ENCODE data around the gene GSG1L.
"Not testable (repeated sequence)": the region's sequence is repeated elsewhere in the genome, so short reads cannot be mapped to it uniquely, and the experiment has no call there.

GSG1L gene

GRCh38 chr16:28011971-28012445 is 51.5 kb downstream of the GSG1L start:
- DNase-seq = no peak

DNA sequence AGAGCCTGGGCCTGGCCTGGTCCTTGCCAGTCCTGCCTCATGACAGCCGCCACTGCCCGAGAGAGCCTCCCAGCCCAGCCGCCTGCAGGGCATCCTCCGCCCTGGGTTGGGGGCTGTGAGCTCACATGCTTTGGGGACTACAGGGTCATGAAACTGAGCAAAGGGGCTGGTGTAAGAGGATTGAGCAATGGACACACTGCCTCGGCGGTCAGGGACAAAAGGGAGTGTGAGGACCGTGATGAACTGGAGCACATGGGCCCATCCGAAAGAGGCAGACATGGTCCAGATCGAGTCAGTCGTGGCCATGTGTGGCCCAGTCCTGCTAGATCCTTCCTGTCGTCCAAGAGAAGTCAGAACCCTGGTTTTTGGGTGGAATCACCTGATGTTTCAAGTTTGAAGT is 52.3 kb downstream of the GSG1L start:
- DNase-seq = no peak

GRCh38 chr16:28010671-28011070 is 52.8 kb downstream of the GSG1L start:
- DNase-seq = no peak

DNA sequence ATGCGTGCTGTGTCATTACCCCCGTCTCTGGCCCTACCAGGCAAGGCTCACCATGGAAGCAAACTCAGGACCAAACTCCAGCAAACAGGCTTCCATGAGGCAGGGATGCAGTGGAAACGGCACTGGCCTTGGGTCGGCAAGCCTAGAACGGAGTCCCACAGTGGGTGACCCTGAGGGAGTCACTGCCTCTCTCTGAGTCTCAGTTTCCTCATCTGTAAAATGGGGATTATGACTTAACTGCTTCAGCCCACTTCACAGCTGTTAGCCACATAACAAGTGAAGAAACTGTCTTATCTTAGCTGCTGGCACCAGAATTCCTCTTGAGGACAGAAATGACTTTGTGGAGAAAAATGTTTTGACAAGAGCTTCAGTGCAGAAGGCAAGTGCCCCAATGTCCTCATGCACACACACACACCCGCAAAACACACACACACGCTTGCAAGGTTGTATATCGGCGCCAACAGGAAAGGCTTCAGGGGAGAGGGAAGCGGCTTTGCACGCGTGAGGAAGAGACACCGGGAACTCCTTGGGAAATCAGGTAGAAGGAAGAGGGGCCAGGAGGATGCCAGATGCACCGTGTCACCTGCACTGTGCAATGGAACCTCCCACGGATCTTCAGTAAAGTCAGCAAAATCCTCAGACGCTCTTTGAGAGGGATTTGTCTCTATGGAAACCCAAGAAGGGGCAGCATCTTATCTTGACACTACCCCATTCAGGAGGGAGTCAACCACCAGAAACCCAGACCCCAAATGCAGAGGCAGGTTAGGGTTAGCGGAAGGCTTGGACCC is 53.7 kb downstream of the GSG1L start:
- no peak for DNase-seq

DNA sequence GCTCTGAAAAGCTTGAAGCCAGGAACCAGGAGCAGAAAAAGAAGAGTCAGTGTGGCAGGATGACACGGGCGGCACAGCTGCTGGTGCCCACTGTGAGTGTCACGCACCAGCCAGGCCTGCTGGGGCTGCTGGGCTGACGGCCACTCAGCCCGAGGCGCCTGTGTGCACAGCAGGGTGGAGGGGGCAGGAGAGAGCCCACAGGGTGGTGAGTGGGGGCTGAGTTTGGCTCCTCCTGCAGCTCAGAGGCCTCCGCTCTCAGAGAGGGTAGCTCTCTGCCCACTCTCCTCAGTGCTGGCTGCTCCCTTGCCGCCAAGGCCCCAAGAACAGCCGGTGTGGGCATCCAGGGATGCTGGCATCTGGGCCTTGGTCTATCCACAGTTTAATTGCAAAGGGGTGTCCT is 59.6 kb downstream of the GSG1L start:
- DNase-seq = no peak

DNA sequence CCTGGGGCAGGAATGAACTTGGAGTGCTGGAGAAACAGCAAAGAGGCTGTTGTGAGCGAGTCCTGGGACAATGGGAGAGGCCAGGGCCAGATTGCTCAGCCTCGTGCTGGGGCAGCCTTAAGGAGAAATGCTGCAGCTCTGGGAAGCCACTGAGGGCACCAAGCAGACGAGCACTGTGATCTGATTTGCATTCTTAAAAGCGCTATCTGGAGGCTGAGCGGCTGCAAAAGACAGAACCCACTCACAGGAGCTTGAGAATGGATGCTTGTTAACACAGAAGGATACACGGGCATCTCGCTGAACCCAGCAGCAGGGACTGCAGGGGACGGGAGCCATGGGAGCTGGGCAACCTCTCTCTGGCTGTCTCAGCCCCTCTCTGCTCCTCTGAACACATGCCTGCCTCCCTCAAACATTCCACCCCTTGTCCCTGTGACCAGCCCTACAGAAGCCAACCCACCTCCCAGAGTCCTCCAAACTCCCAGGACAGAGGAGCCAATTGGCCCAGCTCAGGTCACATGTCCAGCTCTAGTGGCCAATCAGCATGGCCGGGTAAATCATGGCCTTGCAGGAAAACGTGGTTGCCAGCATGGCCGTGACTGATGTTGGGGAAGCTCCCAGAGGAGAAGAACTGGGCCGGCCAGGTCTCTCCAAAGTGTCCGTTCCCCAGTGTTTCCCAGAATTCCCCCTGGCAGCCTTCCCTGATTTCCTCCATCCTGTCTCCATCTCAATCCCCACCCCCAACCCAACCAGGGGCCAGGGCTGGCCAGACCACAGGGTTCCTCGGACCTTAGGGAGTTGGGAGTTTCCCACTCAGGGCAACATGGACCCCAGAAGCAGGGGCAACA is 60.3 kb downstream of the GSG1L start:
- DNase-seq = no peak

DNA sequence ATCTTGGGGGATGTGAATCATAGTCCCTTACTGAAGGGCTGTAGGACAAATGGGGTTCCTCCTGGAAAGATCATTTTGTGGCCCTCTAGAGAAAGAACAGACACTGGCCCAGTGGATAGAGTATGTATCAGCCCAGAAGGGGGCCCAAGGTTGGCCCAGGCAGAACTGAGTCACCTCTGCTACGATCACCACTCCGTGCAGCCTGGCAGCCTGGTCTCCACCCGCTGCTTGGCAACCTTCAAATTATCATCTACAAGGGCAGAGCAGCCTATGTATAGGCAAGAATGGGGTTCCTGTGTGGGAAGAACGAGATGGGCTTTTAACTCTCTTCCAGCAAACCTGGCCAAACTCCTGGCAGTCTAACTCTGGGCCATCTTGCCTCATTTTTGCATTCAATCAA is 61.9 kb downstream of the GSG1L start:
- DNase-seq = no peak

GRCh38 chr16:28001184-28001583 is 62.3 kb downstream of the GSG1L start:
- no peak for DNase-seq

DNA sequence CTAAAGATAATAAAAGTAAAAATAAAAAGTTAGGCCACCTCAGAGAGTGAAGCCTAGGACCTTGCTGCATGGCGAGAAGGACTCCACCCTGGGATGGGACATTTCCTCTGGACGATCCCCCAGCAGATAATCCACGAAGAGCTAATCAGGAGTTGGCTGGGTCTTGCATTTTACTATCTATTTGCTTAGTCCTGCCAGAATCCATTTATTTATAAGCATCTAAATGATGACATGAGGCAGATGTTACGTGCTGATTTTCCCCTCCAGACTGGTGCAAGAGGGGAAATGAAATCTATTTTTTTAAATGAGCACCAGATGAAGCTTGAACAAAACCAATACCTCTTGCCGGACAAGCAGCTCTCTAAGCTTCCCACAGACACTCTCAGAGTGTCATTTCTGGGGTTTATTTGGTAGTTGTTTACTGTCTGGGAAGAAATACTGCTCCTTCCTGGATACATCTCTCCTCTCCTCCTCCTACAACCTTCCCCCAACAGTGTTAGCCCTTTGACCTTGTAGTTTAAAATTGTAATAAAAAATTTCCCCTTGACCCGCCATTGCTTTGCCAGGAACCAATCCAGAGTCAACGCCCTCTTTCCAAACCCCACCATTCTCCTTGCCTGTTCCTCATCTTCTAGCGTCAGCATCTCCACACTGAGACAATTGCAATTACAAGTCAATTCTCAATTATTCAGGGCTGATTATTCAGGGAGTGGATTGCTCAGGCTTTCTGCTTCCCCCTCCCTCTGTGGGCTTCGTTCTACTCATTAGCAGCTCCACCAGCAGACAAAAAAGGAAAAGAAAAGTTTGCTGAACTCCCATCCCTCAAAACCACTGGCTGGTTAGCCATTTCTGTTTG is 63.0 kb downstream of the GSG1L start:
- no peak for DNase-seq

DNA sequence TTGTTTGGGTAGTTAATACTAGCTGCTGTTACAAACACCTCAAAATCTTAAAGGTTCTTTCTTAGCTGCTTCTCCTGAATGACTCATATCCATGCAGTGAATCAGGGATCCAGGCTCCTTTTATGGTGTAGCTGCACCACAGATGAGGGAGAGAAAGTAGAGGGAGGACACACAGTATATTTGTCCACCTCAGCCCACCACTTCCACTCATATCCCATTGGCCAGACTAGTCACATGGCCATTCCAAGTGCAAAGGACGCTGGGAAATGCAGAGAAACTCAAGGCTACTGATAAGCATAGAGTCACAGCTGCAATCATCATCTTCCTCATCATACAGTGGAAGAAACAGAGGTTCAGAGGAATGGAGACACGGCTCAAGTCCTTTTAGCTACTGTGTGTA is 63.8 kb downstream of the GSG1L start:
- DNase-seq = no peak

- DNase-seq = no peak
Measured at GRCh38 chr16:27995378-27995777, 68.1 kb downstream of the GSG1L start.

- DNase-seq = no peak
Measured at GRCh38 chr16:27994686-27995085, 68.8 kb downstream of the GSG1L start.

- DNase-seq = no peak
Measured at GRCh38 chr16:27993587-27993986, 69.9 kb downstream of the GSG1L start.

GRCh38 chr16:27991876-27992275 is 71.6 kb downstream of the GSG1L start:
- DNase-seq = no peak

- DNase-seq = no peak
Measured at GRCh38 chr16:27985981-27986380, 77.5 kb downstream of the GSG1L start.

DNA sequence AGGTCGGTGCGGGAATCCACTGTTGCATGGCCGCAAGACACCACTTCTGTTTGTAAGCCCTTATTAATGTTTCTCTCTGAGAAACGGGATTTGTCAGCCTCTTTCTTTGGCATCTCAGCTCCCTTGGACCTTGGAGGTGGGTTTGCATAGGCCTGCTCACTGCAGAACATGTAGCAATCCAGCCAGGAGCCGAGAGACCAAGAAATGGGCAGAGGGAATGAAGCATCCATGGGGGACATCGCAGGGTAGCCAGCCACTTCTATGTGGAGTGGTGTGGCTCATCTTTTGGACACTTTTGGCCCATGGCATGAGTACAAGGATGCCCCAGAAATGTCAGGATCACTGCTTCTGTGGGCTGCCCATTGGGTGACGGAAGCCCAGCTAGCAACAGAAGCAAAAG is 79.4 kb downstream of the GSG1L start:
- DNase-seq = no peak

GRCh38 chr16:27983244-27983643 is 80.3 kb downstream of the GSG1L start:
- no peak for DNase-seq

- DNase-seq = no peak
Measured at GRCh38 chr16:27982184-27982583, 81.3 kb downstream of the GSG1L start.

DNA sequence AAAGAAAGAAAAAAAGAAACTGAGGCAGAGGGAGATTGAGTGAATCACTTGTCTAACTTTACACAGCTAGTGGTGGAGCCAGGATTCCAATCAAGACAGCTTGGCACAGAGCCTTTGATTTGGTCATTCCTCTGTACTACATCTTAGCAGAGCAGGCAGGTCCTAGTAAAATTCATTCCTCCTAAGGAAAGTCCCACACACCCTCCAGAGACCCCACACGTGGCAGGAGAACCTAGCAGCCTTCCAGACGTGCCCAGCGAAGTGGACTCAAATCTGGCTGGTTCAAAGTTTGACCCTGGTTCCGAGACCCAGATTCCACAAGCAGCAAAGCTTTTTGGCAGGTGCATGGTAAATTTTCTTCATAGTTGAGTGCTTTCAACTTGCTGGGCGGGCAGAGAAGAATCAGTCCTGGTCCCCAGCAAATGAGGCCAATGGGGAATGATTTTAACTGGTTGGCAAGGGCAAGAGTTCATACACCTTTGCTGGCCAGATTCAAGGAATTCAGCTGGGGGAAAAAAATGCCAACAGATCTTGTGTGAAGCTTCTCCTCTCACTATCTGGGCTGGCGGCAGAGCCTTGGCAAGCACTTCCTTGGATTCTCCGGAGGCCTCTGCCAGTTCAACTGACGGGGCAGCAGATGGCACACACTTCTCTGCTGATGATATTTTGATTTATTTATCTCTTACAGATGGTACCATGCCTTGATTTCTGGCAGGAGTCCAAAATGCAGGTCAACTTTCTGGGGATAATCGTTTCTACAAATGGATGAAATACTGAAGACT is 82.4 kb downstream of the GSG1L start:
- no peak for DNase-seq

- no peak for DNase-seq
Measured at GRCh38 chr16:27980076-27980775, 83.3 kb downstream of the GSG1L start.

DNA sequence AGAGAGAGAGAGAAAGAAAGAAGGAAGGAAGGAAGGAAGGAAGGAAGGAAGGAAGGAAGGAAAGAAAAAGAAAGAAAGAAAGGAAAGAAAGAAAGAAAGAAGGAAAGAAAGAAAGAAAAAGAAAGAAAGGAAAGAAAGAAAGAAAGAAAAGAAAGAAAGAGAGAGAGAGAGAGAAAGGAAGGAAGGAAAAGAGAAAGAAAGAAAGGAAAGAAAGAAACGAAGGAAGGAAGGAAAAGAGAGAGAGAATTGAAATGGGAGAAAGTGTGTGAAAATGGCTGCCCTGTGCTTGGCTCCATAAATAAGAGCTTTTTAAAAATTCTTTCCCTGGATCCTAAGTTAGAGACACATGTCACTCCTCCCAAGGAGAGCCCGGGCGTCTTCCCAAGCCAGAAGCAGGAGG is 83.8 kb downstream of the GSG1L start:
- DNase-seq = not testable (repeated sequence)

- DNase-seq = no peak
Measured at GRCh38 chr16:27978876-27979275, 84.6 kb downstream of the GSG1L start.
